Fibroblast of mammary gland (primary cell): ENCODE data around the gene C17orf50.
A peak's percentile ranks its signal among the peaks of the same experiment; 100 is the strongest.

Source experiments
- DNase-seq: peaks from one replicate; pipeline ENCODE4 v3.0.0-alpha.2; 2010; ENCODE audit warnings: low read depth
- H3K4me3 ChIP-seq: 2 replicates; pipeline ENCODE4 v1.5.1; 2011; ENCODE audit warnings: low read depth, mild to moderate bottlenecking, low read length, moderate library complexity; ENCODE audit not compliant: control insufficient read depth
- TF ChIP-seq, protein P1 (sequence below): conservative IDR thresholded peaks from 2 replicates; pipeline ENCODE4 v1.5.1; 2011; ENCODE audit warnings: low read depth, low read length, inconsistent platforms; ENCODE audit not compliant: control insufficient read depth, insufficient read depth

Gene C17orf50

DNA sequence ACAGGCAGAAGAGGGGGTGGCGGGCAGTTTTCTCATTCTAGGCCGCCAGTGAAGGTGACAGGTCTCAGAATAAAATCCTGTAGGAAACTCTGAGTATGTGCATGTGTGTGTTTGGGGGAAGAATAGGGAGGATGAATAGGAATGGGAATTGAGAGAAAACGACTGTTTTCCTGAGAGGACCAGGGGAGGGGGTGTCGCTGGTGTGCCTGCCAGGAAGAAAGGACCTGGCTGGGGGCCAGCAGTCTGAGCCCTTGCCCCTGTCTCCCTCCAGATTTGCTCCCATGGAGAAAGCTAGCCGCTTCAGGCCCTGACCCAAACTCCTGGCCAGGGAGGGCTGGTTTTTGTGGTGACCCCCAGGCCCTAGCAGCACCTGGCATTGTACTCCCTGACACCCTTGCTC lies 14.4 kb downstream of the C17orf50 start:
- TF ChIP-seq, protein P1, sequence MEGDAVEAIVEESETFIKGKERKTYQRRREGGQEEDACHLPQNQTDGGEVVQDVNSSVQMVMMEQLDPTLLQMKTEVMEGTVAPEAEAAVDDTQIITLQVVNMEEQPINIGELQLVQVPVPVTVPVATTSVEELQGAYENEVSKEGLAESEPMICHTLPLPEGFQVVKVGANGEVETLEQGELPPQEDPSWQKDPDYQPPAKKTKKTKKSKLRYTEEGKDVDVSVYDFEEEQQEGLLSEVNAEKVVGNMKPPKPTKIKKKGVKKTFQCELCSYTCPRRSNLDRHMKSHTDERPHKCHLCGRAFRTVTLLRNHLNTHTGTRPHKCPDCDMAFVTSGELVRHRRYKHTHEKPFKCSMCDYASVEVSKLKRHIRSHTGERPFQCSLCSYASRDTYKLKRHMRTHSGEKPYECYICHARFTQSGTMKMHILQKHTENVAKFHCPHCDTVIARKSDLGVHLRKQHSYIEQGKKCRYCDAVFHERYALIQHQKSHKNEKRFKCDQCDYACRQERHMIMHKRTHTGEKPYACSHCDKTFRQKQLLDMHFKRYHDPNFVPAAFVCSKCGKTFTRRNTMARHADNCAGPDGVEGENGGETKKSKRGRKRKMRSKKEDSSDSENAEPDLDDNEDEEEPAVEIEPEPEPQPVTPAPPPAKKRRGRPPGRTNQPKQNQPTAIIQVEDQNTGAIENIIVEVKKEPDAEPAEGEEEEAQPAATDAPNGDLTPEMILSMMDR, result no peak
- no peak for DNase-seq
- H3K4me3 ChIP-seq, result no peak overlapping the region

DNA sequence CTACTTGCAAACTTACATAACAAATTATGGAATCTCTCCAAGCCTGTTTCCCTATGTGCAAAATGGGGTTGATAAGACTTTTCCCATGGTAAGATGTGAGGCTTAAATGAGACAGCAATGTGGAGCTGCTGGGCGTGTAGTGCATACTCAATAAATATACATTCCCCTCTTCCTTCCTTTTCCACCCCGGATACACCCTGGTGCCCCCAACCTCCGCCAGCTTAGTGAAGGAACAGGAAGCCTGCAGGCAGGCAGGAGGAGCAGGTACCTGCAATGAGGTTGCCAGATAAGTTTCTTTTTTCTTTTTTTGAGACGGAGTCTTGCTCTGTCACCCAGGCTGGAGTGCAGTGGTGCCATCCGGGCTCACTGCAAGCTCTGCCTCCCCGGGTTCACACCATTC lies 14.9 kb downstream of the C17orf50 start:
- no peak for DNase-seq
- TF ChIP-seq, protein P1, result no peak
- H3K4me3 ChIP-seq, result no peak overlapping the region

DNA sequence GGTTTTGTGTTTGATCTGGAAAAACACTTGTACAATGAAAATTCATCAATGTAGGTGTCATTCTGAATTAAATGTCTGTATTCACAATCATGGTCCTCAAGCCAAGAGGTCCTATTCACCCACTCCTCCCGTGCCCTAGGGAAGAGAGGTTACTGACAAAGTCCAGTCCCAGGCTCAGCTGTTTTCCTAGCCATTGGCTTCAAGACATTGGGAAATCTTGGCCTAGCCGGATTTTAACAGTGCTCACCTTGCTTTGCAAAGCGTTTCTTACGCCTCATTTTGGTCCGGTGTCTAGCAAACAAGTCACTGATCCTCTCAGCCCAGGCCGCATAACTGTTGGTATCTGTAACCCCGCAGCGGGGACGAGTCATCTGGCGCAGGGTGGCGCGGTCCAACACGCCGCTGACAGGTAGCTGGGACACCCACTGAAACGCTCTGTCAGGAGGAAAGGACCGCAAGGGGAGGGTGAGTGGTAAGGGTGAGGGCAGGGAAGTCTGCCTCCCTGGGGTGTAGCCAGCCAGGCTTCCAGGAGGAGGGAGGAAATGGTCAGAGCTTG lies 18.0 kb downstream of the C17orf50 start:
- DNase-seq, result peak; percentile 29
- TF ChIP-seq, protein P1, result no peak
- H3K4me3 ChIP-seq, result no peak overlapping the region

DNA sequence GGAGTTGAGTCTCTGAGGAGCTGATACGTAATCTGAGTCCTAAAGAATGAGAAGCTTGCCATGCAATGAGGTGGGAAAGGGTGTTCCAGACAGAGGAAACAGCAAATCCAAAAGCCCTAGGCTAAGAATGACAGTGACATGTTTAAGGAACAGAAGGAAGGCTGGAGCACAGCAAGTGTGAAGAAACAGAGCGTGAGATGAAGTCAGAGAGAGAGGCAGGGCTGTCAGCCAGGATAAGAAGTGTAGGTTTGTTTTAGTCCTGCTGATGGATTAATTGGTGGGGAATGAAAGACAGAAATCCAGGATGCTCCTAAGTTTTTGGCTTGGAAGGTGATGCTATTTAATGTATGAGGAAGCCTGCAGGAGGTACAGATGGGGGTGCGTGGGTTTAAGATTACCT lies 20.3 kb downstream of the C17orf50 start:
- no peak for DNase-seq
- H3K4me3 ChIP-seq, result no peak overlapping the region
- TF ChIP-seq, protein P1, result no peak

DNA sequence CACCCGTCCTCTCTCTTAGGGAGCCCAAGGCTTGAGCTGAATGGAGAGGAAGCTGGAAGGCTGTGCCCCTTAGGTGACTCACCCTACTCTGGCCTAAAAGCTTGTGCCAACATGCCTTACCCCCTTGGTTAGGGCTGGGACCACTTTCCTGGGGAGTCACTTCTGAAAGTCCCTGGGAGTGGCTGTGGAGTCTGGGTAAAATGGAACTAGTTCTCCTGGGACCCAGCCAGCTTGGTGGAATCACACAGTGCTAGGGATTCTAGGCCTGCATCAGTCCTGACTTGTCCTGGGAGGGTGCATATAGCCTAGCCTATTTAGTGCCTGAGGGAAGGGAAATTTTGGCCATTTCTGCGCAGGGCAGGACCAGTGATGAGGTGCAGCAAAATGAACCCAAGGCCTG lies 24.2 kb downstream of the C17orf50 start:
- DNase-seq, result no peak
- H3K4me3 ChIP-seq, result no peak overlapping the region
- TF ChIP-seq, protein P1, result no peak

DNA sequence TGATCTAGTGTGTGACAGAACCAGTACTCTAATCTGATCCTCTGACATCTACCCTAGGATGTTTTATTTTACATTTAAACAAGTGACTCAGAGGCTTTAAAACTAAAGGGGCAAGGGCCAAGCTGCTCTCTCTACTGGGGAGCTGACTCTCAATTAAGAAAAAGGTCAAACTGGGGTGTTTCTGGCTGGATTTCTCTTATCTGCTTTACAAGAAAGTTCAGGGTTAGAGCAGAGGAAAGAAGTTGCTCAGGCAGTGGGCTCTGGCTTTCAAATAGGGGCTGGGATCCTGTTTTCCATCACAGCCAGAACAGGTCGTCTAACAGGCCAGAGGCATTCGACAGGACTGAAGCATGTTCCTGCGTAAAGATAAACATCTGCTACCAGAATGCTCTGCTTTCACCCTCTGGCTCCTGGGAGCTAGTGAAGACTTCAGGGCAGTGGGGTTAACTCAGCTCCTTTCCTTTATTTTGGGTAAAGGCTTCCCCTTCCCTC lies 26.3 kb downstream of the C17orf50 start:
- peak; percentile 62 for DNase-seq

More for the DNA sequence above, 26.3 kb downstream of the C17orf50 start:
- H3K4me3 ChIP-seq, result no peak overlapping the region
- TF ChIP-seq, protein P1, result no peak
